HG03354 (cell line): ENCODE results near the gene XPO6.
A peak's percentile ranks its signal among the peaks of the same experiment; 100 is the strongest.
"Not testable (repeated sequence)": the region's sequence is repeated elsewhere in the genome, so short reads cannot be mapped to it uniquely, and the experiment has no call there.

Source experiments
- ATAC-seq: cut with Tn5 transposase; IDR thresholded peaks from one replicate; pipeline ENCODE4 v1.9.1; 2021; ENCODE audit warnings: mild to moderate bottlenecking; ENCODE audit not compliant: unreplicated experiment, poor library complexity, severe bottlenecking

Gene XPO6, protein sequence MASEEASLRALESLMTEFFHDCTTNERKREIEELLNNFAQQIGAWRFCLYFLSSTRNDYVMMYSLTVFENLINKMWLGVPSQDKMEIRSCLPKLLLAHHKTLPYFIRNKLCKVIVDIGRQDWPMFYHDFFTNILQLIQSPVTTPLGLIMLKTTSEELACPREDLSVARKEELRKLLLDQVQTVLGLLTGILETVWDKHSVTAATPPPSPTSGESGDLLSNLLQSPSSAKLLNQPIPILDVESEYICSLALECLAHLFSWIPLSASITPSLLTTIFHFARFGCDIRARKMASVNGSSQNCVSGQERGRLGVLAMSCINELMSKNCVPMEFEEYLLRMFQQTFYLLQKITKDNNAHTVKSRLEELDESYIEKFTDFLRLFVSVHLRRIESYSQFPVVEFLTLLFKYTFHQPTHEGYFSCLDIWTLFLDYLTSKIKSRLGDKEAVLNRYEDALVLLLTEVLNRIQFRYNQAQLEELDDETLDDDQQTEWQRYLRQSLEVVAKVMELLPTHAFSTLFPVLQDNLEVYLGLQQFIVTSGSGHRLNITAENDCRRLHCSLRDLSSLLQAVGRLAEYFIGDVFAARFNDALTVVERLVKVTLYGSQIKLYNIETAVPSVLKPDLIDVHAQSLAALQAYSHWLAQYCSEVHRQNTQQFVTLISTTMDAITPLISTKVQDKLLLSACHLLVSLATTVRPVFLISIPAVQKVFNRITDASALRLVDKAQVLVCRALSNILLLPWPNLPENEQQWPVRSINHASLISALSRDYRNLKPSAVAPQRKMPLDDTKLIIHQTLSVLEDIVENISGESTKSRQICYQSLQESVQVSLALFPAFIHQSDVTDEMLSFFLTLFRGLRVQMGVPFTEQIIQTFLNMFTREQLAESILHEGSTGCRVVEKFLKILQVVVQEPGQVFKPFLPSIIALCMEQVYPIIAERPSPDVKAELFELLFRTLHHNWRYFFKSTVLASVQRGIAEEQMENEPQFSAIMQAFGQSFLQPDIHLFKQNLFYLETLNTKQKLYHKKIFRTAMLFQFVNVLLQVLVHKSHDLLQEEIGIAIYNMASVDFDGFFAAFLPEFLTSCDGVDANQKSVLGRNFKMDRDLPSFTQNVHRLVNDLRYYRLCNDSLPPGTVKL

GRCh38 chr16:28211758-28212531, at the start of gene XPO6:
Gene XPO6 (minus strand): TSS chr16:28211965. CDS start chr16:28211368, 597 bp downstream.
- peak; percentile 83 for ATAC-seq

DNA sequence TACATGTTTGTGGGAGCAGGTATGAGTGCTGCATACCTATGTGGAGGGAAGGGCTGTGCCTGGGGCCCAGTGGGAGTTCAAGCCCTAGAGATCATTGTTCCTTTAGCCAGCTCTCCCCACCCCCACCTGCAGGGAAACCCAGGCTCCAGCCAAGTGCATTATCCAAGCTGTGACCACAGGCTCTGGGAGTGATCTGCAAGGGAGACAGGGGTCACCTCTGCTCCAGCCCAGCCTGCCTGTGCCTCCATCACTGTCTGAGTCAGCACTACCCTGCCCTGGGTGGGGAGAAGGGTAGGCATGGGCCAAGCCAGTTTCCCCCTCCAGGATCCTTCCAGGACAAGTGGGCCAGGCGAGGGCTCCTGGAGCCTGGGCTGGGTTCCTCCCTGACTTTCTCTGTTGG, 48.4 kb upstream of the XPO6 start:
- no peak for ATAC-seq

- ATAC-seq, result no peak
Measured at GRCh38 chr16:28259781-28260150, 48.0 kb upstream of the XPO6 start.

GRCh38 chr16:28259091-28259780, 47.5 kb upstream of the XPO6 start:
- no peak for ATAC-seq

- ATAC-seq, result no peak
Measured at GRCh38 chr16:28258567-28258966, 46.8 kb upstream of the XPO6 start.

DNA sequence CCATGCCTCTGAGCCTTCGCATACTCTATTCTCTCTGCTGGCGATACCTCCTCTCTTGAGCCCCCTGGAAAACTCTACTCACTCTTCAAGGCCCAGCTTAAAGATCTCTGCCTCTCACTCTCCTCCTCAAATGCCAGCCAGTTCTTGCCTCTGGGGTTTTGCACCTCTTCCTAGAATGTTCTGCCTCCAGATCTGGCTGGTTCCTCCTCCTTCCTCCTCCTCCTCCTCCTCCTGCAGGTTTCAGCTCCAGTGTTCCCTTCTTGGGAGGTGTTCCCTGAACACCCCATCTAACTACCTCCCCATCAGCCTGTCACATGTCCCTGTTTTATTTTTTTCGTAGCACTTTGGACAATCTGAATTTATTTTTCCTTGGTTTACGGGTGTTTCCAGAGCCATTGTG, 45.5 kb upstream of the XPO6 start:
- no peak for ATAC-seq

- ATAC-seq, result no peak
Measured at GRCh38 chr16:28255838-28256237, 44.1 kb upstream of the XPO6 start.

DNA sequence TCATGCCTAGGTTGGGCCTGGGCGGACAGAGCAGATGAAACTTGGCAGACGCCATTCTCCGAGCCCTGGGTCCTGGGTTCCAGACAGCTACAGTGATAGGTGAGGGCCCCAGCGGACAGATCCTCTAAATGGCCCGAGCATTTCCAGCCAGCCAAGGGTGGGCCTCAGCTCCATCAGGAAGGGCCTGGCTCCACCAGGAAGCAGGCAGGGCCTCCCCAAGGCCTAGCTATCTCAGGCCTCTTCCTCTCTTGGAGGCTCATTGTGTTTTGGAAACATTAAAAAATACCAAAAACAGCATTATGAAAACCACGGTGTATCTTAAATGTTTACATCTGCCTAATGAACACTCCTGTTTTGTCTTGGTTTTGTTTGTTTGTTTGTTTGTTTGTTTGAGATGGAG, 42.4 kb upstream of the XPO6 start:
- ATAC-seq, result no peak

DNA sequence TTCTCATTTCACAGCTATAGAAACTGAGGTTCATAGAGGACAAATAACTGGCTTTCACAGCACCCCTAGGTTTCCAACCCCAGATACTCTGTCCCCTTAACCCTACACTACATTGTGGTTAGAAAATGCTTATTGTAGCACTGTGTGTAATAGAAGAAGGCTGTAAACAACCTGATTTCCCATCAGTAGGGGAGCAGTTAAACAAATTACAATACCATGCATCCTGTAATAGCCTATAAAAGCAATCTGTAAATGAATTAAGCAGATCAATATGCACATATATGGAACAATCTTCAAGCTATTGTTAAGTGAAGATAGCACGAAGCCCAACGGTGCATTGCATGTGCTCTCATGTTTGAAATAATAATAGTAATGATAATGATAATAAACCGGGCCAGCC, 39.2 kb upstream of the XPO6 start:
- ATAC-seq, result no peak

DNA sequence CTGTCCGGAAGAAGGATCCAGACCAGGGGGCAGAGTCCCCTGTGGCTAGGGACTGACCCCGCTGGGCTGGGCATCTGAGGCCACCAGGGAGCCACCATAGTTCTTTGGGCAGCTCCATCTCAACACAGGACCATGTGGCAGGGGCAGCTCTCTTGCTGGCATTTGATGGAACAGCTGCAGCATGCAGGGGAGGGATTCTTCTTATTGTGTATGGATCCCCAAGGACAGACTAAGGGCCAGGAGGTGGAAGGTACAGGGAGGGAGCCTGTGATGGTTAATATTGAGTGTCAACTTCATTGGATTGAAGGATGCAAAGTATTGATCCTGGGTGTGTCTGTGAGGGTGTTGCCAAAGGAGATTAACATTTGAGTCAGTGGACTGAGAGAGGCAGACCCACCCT, 37.7 kb upstream of the XPO6 start:
- ATAC-seq, result not testable (repeated sequence)

DNA sequence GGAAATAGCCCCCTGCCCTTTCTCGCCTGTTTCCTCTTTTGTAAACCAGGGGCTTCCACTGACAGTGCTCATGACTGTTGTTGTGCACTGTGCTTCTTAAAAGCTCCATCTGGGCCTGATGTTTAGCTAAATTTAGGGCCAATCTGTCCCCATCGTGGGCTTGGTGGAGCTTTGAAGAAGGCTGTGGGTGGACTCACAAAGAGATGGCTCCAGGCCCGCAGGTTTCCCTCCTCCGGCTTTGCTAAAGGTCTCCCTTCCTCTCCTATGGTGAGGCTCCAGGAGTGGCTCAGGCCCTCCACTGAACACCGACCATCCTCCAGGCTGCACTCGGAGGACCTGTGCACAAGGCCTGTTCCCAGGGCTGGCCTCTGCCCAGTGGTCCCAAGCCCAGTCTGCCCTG, 30.2 kb upstream of the XPO6 start:
- no peak for ATAC-seq

DNA sequence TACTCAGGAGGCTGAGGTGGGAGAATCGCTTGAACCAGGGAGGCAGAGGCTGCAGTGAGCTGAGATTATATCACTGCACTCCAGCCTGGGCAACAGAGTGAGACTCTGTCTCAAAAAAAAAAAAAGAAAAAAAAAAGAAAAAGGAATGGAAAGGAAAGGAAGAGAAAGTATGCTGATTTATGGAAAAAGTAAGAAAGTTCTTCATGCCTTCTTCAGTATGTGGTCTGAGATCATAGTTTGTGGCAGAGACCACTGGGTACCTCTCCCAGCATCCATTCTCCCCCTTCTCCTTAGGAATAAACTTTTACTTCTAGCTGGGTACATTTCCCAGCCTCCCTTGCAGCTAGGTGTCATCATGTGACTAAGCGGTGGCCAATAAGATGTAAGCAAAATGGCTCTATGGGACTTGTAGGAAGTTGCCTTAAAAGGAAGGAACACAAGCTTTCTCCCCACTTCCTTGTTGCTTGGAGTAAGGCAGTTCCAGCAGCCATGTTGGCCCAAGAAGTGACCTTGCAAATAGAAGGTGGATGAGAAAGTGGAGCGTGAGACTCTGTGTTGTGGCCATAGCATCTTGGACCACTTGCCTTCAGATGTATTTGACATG, 26.1 kb upstream of the XPO6 start:
- ATAC-seq, result no peak

DNA sequence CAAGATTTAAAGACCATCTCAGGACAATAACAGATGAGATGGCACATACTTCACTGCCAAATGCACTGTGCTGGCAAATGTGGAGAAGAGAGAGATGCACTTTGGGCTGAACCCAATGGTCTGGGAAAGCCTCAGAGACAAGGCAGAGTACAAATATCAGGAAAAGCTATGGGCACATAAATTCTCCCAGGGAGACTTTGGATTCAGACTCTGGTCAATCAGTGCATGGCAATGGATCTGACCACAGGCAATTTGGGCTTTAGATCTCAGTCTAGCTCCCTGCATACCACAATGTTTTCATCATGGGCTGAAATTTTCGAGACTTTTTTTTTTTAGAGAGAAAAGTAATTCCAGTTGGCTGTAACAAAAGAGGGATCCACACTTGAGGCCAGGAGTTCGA, 20.0 kb upstream of the XPO6 start:
- no peak for ATAC-seq

DNA sequence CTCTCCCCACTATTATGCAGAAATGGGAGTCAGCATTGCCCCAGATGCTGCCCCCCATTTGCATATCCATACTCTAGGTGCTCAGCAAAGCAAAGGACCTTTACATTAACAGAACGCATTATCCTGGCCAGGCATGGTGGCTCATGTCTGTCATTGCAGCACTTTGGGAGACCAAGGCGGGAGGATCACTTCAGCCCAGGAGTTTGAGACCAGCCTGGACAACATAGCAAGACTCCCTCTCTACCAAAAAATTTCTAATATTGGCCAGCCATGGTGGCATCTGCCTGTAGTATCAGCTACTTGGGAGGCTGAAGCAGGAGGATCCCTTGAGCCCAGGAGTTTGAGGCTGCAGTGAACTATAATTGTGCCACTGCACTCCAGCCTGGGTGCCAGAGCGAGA, 12.1 kb upstream of the XPO6 start:
- not testable (repeated sequence) for ATAC-seq

DNA sequence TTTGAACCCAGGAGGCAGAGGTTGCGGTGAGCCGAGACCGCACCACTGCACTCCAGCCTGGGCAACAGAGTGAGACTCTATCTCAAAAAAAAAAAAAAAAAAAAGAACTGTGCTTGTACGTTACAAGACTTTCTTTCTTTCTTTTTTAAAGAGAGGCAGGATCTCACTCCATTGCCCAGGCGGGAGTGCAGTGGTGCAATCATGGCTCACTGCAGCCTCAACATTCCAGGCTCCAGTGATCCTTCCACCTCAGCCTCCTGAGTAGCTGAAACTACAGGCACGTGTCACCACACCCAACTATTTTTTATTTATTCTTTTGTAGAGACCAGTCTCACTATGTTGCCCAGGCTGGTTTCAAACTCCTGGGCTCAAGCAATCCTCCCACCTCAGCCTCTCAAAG, 8.0 kb upstream of the XPO6 start:
- ATAC-seq, result not testable (repeated sequence)

- no peak for ATAC-seq
Measured at GRCh38 chr16:28219282-28219681, 7.5 kb upstream of the XPO6 start.

DNA sequence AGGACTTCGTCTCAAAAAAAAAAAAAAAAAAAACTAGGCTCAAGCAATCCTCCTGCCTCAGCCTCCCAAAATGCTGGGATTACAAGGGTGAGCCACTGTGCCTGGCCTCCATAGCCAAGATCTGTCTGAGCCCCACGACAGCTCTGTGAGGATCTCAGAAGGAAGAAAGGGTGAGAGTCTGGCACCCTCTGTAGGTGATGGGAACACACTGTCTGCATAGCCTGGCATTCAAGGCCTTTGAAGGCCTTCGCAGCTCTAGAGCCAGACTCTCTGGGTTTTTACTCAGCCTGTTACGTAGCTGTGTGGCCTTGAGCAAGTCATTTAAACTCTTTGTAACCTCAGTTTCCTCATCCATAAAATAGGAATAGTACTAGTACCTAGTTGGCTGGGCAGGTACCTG, 6.3 kb upstream of the XPO6 start:
- ATAC-seq, result no peak

DNA sequence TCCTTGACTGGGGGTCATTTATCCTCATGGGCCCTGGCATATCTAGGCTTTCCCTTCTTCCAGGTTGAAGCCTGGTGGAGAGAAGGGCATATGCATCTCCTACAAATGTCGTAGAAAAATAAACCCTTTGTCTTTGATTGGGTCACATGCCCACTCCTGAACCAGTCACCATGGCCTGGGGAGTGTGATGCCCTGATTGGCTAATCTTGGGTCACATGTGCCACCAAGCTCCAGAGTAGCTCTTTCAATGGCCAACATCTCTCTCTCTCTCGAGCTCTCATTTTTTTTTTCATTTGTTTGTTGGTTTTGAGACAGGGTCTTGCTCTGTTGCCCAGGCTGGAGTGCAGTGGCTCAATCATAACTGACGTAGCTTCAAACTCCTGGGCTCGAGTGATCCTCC, 5.6 kb upstream of the XPO6 start:
- ATAC-seq, result no peak

- no peak for ATAC-seq
Measured at GRCh38 chr16:28213396-28213795, 1.6 kb upstream of the XPO6 start.
